Measurements from ENCODE around the gene SPTBN1. TPM values are rescaled to one million over a fixed set of nuclear protein-coding genes. Genes with fewer than 3 reads are reported as not detected.

Gene SPTBN1
- total RNA-seq, 1 donor from 2014 or later = 83.2 TPM

DNA sequence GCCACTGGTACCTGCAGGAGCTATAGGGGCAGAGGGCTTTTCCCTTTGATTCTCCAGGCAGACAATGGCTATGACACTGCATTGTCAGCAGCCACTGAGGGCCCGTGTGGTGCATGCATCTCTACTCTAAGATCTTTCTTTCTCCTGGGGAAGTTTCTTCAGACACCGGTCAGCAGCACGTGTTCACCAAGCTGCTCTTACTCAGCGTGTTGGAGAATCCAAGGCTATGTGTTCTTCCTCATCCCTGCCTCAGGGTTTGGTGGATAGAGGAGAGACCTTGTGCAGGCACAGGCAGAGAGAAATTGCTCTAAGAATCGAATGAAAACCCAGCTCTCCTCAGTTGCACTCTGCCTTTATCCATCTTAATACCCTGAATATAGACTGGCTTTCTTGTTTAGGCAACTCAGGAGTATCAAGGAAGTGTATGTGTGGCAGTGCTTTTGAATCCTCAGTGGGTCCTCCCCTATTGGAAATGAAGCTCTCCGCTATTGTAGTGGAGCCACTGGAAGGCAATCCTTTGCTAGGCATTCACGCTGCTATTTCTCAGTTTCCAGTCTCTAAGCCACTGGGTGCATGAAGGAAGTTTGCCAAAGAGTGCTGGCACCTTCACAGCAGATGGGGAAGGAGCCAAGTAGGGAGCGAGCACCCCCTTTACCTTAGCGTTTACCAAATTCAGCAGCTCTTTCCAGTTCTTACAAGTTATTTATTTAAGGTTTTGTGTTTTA is 180.4 kb downstream of the SPTBN1 start:
- Mint-ChIP-seq H3K9me3 (no peaks in the 10 kb centered on the region), H3K27me3 (no peaks in the 10 kb centered on the region), H3K27ac (peak overlapping the region; percentile 73), H3K36me3 (ENCODE audit: low read depth) (peaks cover 75% of the 10 kb centered on the region), H3K4me3 (no peak overlapping the region), H3K4me1 (peaks cover 52% of the 10 kb centered on the region)
- ATAC-seq (ENCODE audit: low read depth) (no peak), DNase-seq (no peak)
- intact Hi-C loops (cut with micrococcal nuclease) = loop anchor here (5.0 kb wide), 2 partner anchors 36 to 39 kb away; no protein-coding TSS in a partner anchor
- CTCF ChIA-PET = interaction anchor here (0.6 to 2.6 kb wide), 2 partner anchors 29 to 114 kb away, joined by 3 to 16 read pairs; no protein-coding TSS in a partner anchor
- POLR2A ChIA-PET = interaction anchor here (1.1 kb wide), 1 partner anchor 56 kb away, joined by 11 read pairs; no protein-coding TSS in a partner anchor
- TF ChIP-seq, protein P1, sequence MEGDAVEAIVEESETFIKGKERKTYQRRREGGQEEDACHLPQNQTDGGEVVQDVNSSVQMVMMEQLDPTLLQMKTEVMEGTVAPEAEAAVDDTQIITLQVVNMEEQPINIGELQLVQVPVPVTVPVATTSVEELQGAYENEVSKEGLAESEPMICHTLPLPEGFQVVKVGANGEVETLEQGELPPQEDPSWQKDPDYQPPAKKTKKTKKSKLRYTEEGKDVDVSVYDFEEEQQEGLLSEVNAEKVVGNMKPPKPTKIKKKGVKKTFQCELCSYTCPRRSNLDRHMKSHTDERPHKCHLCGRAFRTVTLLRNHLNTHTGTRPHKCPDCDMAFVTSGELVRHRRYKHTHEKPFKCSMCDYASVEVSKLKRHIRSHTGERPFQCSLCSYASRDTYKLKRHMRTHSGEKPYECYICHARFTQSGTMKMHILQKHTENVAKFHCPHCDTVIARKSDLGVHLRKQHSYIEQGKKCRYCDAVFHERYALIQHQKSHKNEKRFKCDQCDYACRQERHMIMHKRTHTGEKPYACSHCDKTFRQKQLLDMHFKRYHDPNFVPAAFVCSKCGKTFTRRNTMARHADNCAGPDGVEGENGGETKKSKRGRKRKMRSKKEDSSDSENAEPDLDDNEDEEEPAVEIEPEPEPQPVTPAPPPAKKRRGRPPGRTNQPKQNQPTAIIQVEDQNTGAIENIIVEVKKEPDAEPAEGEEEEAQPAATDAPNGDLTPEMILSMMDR (IDR thresholded peaks at IDR 0.05) = no peak

DNA sequence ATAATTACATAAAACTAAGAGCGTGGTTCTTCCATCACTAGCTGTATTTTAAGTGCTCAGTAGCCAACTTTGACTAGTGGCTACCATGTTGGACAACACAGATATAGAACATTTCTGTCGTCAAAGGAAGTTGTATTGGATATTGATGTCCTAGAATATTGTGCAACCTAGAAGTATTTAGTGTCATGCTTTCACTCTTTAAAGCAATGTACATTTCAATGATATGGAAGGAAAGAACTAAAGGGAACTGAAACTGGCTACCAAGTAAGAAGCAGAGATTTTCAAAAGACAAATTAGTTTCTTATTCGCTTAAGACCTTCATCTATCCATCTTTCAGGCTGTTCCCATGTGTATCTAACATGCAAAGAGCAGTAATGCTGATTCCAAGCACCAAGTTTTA is 182.0 kb downstream of the SPTBN1 start:
- H3K9me3 Mint-ChIP-seq = no peaks in the 10 kb centered on the region
- intact Hi-C loops (cut with micrococcal nuclease) = loop anchor here (2.0 to 5.0 kb wide), 3 partner anchors 19 to 41 kb away; no protein-coding TSS in a partner anchor
- peaks cover 47% of the 10 kb centered on the region for H3K4me1 Mint-ChIP-seq
- TF ChIP-seq, protein P1 (IDR thresholded peaks at IDR 0.05) = no peak
- peak overlapping the region; percentile 61 for H3K27ac Mint-ChIP-seq
- H3K36me3 Mint-ChIP-seq (ENCODE audit: low read depth) = peaks cover 75% of the 10 kb centered on the region
- no peak overlapping the region for H3K4me3 Mint-ChIP-seq
- ATAC-seq (ENCODE audit: low read depth) (peak; percentile 27), DNase-seq (no peak)
- CTCF ChIA-PET = interaction anchor here (0.7 to 2.6 kb wide), 4 partner anchors 66 to 531 kb away, joined by 3 to 16 read pairs (median 7); no protein-coding TSS in a partner anchor
- POLR2A ChIA-PET = interaction anchor here (0.9 kb wide), 1 partner anchor 114 kb away, joined by 3 read pairs; no protein-coding TSS in a partner anchor
- H3K27me3 Mint-ChIP-seq = no peaks in the 10 kb centered on the region

DNA sequence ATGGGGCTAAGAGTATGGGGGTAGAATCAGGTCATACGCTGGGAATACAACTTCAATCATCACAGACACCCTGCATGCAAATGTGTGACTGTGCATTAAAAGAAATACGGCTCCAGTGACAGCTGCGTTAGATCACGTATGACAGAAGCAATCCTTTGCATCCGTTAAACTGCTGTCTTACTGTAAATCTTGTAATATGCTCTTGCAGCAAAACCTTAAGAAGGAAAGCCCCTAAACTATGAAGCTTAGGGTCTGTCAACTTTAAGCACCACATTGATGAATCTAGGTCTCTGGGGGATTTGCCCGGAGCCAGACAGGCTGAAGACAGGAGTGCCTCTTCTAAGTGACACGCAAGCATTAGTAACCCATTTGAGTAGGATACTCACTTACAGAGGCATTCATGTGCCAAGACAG is 182.7 kb downstream of the SPTBN1 start:
- ChIA-PET CTCF (interaction anchor here (1.2 to 2.6 kb wide), 3 partner anchors 81 to 532 kb away, joined by 5 to 16 read pairs (median 11); no protein-coding TSS in a partner anchor), POLR2A (interaction anchor here (0.9 to 1.5 kb wide), 2 partner anchors 80 to 115 kb away, joined by 3 to 4 read pairs; no protein-coding TSS in a partner anchor)
- H3K4me3 Mint-ChIP-seq = no peak overlapping the region
- peak overlapping the region; percentile 61 for H3K27ac Mint-ChIP-seq
- ATAC-seq (ENCODE audit: low read depth) = no peak
- TF ChIP-seq, protein P1 (IDR thresholded peaks at IDR 0.05) = no peak
- intact Hi-C loops (cut with micrococcal nuclease) = loop anchor here (2.0 to 5.0 kb wide), 3 partner anchors 20 to 41 kb away; no protein-coding TSS in a partner anchor
- peaks cover 44% of the 10 kb centered on the region for H3K4me1 Mint-ChIP-seq
- H3K9me3 Mint-ChIP-seq = no peaks in the 10 kb centered on the region
- peaks cover 75% of the 10 kb centered on the region for H3K36me3 Mint-ChIP-seq (ENCODE audit: low read depth)
- no peaks in the 10 kb centered on the region for H3K27me3 Mint-ChIP-seq
- no peak for DNase-seq

DNA sequence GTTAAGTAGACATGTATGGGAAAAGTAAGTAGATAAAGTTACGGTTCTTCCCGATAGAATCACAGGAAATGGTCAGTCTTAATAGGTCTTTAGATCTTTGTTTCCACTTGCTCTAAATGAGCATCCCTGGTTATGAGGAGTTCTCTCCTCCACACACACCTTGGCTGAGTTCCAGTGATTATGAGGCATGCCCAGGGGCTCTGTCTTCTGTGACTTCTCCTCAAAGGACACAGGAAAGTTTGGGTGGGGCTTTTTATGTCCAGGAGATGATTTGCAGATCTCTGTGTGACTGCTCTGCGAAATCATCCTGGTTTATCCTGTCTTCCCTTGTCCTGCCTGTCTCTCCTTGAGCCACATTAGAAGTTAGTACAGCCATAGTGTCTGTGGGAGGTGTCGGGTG is 183.5 kb downstream of the SPTBN1 start:
- ATAC-seq (ENCODE audit: low read depth) = no peak
- peaks cover 36% of the 10 kb centered on the region for H3K4me1 Mint-ChIP-seq
- no peak overlapping the region for H3K4me3 Mint-ChIP-seq
- H3K27me3 Mint-ChIP-seq = no peaks in the 10 kb centered on the region
- no peak for DNase-seq
- ChIA-PET POLR2A (interaction anchor here (1.5 kb wide), 1 partner anchor 81 kb away, joined by 4 read pairs; no protein-coding TSS in a partner anchor), CTCF (interaction anchor here (1.2 to 2.6 kb wide), 3 partner anchors 19 to 117 kb away, joined by 5 to 16 read pairs (median 6); no protein-coding TSS in a partner anchor)
- no peaks in the 10 kb centered on the region for H3K9me3 Mint-ChIP-seq
- TF ChIP-seq, protein P1 (IDR thresholded peaks at IDR 0.05) = no peak
- intact Hi-C loops (cut with micrococcal nuclease) = loop anchor here (2.0 to 5.0 kb wide), 3 partner anchors 21 to 42 kb away; no protein-coding TSS in a partner anchor
- no peak overlapping the region for H3K27ac Mint-ChIP-seq
- H3K36me3 Mint-ChIP-seq (ENCODE audit: low read depth) = peaks cover 79% of the 10 kb centered on the region
